ENCODE measurements around the gene FRMD5.

Gene FRMD5

DNA sequence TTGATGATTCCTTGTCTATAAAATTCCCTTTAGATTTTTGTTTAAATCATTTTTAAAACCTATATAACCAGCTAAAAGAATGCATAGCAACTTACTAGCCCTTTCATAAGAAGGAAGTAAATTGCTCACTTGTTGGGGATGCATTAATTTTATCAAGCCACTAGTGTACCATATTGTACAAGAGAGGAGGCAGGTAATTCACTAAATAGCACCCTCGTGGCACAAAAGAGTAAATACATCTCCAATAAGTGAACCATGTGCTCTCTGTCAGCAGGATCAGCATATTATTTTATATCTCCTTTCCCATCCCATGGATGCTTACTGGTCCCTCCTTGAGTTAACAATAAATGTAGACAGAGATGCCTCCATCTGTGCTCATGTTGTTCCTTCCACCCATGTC, 34.3 kb downstream of the FRMD5 start:
- no peak for DNase-seq (ENCODE audit: low read depth)

DNA sequence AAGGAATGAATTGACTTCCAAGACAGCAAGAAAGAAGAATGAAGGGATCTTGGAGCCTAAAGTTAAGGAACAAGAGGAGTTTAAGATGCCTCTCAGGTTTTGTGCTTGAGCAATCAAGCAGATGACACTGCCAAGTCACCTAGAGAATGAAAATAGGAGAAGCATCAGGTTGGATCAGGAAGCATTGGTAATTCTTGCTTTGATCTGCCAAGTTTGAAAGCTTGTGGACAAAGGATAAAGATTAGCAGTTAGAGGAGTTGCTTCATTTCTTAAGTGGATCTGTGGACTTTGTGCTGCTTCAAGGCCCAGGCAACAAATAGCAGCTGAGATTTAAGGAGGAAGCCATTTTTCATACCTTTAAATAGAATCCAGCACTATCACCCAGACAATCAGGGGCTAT, 35.6 kb downstream of the FRMD5 start:
- no peak for DNase-seq (ENCODE audit: low read depth)

DNA sequence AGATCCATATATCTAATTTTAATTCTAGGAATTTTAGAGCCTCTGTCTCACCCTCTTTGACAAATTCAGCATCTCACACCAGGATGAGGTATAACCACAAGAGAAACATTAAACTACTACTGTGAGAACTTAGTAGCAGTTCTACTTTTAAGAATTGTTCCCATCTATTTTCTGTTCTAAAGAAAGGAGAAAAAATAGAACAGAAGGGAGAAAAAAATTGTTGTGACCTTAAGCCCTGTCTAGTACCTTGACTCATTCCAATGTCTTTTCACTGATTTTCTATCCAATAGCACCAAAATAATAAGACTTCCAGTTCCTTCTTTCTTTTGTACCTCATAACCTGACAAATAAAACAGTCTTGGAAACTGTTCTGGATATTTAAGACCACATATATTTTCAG, 37.0 kb downstream of the FRMD5 start:
- DNase-seq (ENCODE audit: low read depth): no peak

DNA sequence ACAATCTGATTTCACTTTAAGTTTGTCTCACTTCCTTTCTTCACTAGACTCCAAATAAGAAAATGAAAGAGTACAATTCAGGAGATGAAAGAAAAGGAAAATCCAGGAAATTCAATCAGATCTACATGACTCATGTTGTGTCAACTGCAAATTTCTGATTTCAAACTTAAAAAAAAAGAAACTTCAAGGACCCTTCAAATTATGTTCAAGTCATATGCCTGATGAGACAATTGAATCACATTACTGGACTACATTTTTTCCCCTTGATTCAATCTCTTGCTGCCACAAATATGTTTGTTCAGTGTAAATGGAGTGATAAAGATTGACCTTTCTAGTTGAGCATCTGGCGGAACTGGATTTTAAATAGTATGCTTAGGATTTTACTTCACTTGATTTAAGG, 37.4 kb downstream of the FRMD5 start:
- no peak for DNase-seq (ENCODE audit: low read depth)

DNA sequence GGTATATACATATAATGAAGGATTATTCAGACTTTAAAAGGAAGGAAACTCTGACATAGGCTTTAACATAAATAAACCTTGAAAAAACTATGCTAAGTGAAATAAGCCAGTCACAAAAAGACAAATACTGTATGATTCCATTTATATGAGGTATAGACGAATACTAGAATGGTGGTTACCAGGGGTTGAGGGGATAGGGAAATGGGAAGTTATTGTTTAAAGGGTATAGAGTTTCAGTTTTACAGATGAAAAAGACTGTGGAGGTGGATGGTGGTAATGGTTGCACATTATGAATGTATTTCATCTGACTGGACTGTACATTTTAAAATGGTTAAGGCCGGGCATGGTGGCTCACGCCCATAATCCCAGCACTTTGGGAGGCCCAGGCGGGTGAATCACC, 41.7 kb downstream of the FRMD5 start:
- DNase-seq (ENCODE audit: low read depth): no peak

DNA sequence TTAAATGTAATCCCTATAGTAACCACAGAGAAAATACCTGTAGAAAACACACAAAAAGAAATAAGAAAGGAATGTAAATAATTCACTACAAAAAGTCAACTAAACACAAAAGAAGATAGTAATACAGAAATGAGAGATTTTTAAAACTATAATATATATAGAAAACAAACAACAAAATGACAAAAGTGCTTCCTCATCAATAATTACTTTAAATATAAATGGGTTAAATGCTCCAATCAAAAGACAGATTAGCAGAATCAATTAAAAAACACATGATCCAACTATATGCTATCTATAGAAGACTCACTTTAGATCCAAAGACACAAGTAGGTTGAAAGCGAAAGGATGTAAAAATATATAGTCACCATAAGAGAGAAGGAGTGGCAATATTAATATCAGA, 45.8 kb downstream of the FRMD5 start:
- no peak for DNase-seq (ENCODE audit: low read depth)

DNA sequence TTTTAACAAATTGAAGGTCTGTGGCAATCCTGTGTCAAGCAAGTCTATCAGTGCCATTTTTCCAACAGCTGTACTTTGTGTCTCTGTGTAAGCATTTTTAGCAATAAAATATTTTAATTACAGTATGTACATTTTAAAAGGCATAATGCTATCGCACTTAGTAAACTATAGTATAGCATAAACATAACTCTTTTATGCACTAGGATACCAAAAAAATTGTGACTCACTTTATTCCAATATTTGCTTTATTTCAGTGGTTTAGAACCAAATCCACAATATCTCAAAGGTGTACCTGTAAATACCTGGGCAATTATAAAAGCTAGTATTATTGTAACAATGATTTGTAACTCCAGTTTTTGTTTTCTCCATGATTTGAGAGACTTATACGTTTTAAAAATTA, 46.5 kb downstream of the FRMD5 start:
- no peak for DNase-seq (ENCODE audit: low read depth)

DNA sequence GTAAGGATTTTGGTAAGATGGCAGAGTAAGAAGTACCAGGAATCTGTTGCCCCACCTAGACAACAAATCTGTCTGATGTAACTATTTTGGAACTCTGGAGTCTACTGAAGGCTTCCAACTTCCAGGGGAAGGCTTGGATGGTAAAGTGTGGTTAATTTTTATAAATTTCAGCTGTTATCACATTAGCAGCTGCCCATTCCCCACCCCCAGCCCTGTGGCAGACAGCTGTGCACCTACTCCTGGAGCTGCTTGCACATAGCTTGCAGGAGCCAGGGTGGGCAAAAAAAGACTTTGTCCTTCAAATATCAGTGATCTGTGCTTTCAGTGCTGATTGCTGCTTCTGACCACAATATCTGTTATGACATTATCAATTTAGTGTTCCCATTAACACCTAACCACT, 47.4 kb downstream of the FRMD5 start:
- no peak for DNase-seq (ENCODE audit: low read depth)

DNA sequence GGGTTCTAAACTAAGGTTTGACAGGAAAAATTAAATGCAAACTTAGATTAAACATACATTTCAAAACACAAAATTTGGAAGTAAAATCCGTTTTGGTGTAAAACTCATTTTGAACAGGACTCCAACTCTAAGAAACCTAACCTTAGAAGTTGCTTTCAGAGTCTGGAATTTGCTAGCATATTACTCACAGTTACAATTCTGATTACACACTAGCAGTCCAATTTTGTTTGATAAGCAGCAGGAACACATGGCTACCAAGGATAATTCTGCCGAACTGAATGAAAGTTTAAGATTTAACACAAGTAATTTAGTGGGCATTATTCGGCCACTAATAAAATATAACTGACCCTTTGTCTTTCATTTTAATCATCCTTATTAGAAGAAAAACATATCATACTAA, 49.6 kb downstream of the FRMD5 start:
- no peak for DNase-seq (ENCODE audit: low read depth)

DNA sequence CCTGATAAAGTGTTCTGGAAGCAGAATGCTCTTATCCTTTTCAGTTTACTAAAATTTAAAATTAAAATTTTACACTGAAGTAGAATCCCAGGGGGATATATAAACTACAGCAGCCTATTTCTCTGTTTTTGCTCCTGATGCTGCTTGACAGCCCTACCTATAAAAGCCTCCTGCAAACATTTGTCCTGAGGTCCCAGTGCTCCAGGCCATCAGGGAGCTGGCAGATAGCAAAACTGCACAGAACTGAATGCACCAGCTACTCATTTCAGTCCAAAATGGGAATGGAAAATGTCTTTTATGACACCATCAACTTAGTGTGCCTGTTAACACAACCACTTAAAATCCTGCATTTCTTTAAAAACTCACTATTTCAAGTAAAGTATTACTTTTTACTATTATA, 50.1 kb downstream of the FRMD5 start:
- no peak for DNase-seq (ENCODE audit: low read depth)

DNA sequence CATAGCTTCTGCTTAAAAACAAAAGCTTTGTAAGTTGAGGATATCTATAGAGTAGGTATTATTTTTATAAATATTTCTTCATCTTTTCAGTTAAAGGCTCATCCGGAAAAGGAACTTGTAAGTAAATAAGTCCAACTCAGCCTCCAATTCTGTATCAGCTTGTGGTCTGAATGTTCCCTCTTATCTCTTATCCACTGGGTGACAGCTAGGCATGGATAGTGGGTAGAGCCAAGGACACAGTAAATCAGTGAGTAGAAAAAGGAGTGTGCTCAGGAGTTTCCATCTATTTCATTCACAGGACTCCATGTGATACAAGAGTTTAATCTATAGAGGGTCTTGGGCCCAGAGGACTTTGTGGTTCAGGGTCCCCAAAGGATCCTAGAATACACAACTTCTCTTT, 50.9 kb downstream of the FRMD5 start:
- no peak for DNase-seq (ENCODE audit: low read depth)

DNA sequence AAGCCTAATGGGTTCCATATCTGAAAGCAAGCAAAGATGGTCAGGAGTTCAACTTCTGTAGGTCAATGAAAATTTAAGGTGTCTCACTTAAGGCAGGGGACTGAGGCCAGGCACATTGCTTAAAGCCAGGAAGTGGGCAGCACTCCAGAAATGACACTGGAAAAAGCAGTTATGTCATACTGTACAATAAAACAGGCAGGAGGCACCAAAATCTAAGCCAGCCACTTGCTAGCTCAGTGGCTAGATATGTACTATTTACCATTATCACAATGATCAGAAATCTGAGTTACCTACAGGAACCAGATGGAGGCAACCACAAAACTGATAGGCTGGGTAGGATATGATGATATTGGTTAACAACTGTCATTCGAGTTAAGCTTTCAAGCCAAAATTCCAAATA, 57.3 kb downstream of the FRMD5 start:
- no peak for DNase-seq (ENCODE audit: low read depth)

DNA sequence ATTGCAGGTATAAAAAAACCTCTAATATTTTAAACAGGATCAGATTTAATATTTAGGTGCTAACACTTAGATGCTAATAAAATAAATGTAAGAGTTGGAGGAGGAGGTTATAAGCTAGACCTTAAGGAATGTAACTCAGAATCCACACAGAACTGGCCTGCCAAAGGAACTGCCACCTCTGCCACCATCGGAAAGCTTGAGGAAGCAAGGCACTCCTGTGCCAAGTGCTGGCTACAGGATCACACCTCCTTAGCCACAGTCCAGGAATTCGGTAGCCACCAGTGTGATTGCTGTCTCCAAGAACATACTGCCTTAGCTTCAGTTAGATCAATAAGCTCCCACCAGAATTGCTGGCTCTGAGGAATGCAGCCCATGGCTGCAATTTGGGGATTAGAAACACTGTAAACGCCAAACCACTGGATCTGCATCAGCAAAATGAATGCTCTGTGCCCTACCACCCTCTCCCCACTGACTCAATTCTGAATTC, 58.0 kb downstream of the FRMD5 start:
- DNase-seq (ENCODE audit: low read depth): no peak

DNA sequence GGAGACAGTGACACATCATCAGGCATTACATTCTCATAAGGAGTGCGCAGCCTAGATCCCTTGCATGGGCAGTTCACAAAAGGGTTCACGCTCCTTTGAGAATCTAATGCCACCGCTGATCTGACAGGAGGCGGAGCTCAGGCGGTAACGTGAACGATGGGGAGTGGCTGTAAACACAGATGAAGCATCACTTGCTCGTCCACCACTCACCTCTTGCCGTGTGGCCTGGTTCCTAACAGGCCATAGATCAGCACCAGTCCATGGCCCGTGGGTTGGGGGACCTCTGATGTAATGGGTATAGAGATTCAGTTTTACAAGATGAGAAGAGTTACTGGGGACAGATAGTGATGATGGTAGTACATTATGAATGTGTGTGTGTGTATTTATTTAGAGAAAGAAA, 63.0 kb downstream of the FRMD5 start:
- no peak for DNase-seq (ENCODE audit: low read depth)

DNA sequence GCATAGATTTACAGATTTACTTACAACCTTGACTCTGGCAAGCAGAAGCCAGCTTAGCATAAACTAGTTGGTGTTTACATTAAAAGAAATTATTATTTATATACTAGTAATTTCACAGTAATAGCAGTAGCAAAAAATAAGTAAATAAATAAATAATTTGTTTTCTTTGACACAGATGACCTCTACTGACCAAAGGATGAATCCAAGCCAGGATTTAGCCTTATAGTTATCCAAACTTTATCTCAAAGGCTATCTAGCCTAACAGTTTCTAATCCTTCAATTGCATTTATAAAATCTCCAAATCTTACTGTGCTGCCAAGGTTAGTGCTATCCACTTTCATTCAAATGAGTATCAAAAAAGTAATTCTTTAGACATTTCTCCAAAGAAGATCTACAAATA, 64.3 kb downstream of the FRMD5 start:
- DNase-seq (ENCODE audit: low read depth): no peak

DNA sequence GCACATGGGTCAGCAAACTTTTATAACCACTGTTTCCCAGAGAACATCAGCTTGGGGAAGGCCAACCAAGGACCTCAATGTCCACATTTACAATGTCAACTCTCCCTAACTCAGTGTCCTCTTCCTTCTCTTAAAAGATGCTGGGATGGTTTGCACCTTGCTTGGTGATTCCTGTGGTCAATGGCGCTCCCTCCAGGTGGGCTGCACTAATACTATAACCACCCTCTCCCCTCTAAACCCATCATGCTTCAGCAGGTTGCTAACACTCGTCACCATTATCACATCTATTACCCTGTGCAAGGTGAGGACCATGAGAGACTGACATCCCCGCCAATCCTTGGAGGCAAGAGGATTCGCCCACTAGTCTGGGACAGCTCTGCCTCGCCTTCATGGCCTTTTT, 65.2 kb downstream of the FRMD5 start:
- DNase-seq (ENCODE audit: low read depth): no peak

DNA sequence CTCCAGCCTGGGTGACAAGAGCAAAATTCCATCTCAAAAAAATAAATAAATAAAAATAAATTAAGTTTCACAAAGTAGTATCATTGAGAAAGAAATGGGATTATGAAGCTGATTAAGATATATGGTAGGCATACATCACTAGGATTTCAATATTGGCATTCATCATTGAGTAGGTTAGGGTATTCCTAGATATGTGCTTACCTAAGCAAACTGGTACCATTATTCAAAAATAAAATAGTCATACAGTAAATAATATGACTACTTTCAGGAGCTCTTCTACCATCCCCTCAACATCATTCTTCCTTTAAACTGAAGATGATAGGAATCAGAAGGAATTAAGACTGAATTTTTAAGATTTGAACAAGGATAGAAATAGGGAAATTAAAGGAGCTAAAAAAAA, 66.6 kb downstream of the FRMD5 start:
- DNase-seq (ENCODE audit: low read depth): no peak

DNA sequence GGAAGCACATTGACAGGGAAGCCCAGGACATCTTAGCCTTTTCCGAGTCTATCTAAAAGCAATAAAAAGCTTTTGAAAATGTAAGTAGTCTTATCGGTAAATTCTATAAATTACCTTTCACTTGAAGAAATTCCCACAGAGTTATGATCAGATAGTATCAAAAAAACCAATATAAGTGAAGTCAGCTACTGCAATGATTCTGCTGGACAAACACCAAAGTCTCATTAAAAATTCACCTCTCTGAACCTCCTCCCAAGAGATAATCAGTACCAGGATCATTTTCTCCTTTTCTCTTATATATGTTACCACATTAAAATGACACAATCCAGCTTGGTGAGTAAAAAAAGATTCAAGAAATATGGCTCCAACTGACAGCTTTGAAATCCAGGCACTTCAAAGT, 69.2 kb downstream of the FRMD5 start:
- DNase-seq (ENCODE audit: low read depth): no peak

DNA sequence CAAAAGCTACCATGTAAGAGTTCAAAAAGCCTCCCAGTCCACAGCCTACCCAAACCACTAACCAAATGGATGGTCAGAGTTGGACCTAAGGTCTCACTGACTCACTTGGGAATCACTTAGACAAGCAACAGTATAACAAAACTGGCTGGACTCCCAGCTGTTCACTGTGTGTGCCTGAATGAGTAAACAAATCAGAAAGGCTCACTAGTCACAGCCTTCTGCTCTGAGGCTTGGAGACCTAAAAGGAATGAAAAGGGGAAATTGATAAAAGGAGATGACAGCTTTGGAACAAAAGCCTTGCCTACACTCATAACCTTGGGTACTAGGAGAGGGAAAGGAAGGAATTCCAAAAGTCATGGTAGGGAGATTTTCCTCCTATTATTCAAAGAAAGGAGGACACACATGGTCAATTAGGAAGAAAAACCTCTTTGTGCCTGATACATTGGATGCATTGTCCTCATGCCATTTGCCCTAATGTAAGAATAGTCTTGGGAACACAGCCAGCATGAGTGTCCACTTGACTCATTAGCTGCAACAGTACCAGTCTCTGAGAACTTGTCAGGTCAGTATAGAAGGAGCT, 92.3 kb downstream of the FRMD5 start:
- no peak for DNase-seq (ENCODE audit: low read depth)

DNA sequence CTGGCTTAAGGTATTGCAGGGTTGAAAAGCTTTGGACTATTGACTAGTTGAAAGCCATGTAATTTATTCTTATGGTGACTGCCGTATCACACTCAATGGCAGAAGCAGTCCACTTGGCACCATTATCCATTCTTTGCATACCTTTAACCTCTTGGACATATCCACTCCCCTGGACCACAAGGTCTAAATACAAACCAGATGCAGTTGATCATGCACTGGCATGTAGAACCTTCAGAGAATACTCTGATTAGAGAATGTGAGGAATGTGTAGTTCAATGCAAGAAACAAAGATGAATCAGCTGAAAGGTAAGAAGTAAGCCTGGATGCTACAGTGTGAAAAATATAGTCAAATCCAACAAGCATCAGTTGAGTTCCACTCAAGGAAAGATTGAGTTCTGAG, 93.1 kb downstream of the FRMD5 start:
- DNase-seq (ENCODE audit: low read depth): no peak

DNA sequence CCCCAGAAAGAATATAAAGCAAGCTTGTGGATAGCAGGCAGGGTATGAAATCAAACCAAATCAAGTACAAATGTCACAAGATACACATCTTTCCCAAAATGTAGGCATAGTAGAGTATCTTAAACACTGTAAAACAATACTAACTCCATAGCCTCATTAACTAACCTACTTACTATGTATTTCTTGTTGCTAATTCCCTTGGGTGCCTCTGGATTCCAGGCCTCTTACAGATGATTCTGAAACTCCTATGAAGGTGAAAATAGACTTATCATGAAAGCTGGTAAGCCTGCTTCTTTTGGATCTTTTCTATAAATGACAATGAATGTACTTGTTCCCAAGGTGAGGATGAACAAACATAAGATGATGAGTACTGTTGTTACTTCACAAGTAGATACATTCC, 93.8 kb downstream of the FRMD5 start:
- no peak for DNase-seq (ENCODE audit: low read depth)

DNA sequence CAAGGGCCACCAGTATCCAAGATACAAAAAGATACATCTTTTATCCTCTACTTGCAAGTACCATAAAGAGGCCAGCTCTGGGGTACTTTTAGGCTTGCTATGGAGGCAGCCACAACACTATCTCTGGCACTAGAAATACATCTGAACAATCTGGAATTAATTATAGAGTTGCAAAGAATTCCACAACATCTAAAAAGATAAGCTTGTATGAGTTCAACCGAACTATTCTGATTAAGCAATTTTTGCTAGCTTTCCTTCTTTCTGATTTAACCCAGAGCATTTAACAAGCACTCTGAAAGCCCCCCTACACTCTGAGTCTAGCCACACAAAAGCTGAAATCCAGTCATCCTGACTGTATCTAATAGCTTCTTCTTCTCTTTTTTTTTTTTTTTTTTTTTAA, 95.4 kb downstream of the FRMD5 start:
- DNase-seq (ENCODE audit: low read depth): no peak

DNA sequence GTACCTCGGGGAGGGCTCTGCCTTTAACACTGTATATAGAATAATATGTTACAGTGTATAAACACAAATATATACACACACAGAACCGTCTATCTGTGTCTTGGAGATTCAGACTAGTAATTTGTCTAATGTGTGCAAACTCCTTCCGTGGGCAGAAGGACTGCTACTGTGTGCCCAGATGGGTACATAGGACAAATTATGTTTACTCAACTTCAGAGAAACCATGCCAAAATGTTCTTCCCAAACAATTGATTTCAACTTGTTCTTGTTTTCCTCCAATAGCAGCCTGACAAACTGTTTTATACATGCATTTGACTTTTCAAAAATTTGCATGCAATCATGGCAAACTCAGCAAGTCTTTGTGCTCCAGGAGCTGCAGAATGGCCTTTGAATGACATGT, 97.5 kb downstream of the FRMD5 start:
- DNase-seq (ENCODE audit: low read depth): no peak

DNA sequence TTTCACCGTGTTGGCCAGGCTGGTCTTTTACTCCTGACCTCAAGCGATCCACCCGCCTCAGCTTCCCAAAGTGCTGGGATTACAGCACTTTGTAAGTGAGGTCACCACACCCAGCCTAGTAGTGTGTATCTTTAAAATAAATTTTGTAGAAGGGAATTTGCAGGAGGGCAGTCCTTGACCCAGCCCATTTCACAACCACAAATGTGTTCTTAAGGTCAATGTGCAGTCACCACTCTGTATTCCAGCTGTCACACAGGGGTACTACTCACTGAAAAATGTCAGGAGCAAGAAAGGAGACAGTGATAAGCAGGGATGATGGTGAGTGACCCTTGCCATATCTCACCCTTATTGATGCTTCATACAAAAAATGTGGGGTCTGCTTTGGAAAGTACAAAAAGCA, 98.5 kb downstream of the FRMD5 start:
- no peak for DNase-seq (ENCODE audit: low read depth)

DNA sequence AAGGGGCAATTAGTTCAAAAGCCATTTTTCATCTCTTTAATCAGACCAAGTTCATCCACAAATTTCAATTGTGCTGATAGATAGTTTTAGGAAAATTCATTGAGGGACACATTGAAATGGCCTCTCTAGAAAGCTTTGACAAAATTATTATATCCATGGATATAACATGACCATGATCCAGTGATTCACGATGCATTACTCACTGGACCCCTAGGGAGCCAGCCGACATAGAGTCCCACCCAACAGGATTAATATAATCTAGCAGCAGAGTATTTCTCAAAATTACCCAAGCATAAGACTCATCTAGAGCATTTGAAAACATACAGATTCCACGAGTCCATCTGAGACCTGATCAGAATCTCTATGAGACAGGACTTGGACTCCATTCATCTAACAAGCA, 100.3 kb downstream of the FRMD5 start:
- no peak for DNase-seq (ENCODE audit: low read depth)

All from T follicular helper cell (primary cell).